H1 (cell line): ENCODE measurements around the gene C1orf21. TPM values are rescaled to one million over a fixed set of nuclear protein-coding genes. Genes with fewer than 3 reads are reported as not detected.

ENCODE experiments used
- CTCF ChIA-PET: fragments of 300-600 bp; sonication (Branson Sonifier 250); formaldehyde crosslinking; loops from one replicate; lab custom pipeline; 2021; ENCODE audit not compliant: partially characterized antibody; lab: Charles Lee
- POLR2A ChIA-PET: fragments of 300-600 bp; sonication (Branson Sonifier 250); formaldehyde crosslinking; loops from one replicate; lab custom pipeline; 2021; ENCODE audit warnings: inconsistent platforms; ENCODE audit not compliant: partially characterized antibody; lab: Charles Lee
- DNase-seq, 2 experiments: peaks; one replicate each; pipeline versions ENCODE4 v3.0.0 to v3.0.0-alpha.2; 2010 to 2022; ENCODE audit warnings: low spot score in 2 of 2, low read depth in 1 of 2, mixed read lengths in 1 of 2
- FAIRE-seq: peaks from 2 replicates; lab custom pipeline; 2011; peaks lifted over from hg19 to GRCh38; lab: Jason Lieb, UNC
- H2AFZ ChIP-seq: 2 replicates; pipeline ENCODE4 v1.8.1; 2012; ENCODE audit warnings: low read length, inconsistent platforms
- H2AK5ac ChIP-seq: 2 replicates; pipeline ENCODE4 v1.6.1; 2013; ENCODE audit warnings: low read depth, low read length
- H2BK120ac ChIP-seq: replicated peaks from 2 replicates; pipeline ENCODE3; 2013; ENCODE audit warnings: low read depth, low read length, inconsistent platforms
- H2BK12ac ChIP-seq: 2 replicates; pipeline ENCODE4 v1.6.1; 2013; ENCODE audit warnings: low read depth, low read length
- H2BK15ac ChIP-seq: 2 replicates; pipeline ENCODE4 v1.6.1; 2013; ENCODE audit warnings: low read length
- H2BK20ac ChIP-seq: 2 replicates; pipeline ENCODE4 v1.6.1; 2013; ENCODE audit warnings: low read length
- H2BK5ac ChIP-seq: 2 replicates; pipeline ENCODE4 v1.6.1; 2013; ENCODE audit warnings: low read depth, low read length
- H3K14ac ChIP-seq: 2 replicates; pipeline ENCODE4 v1.6.1; 2013; ENCODE audit warnings: inconsistent platforms; ENCODE audit not compliant: insufficient read length
- H3K18ac ChIP-seq: 2 replicates; pipeline ENCODE4 v1.6.1; 2013; ENCODE audit warnings: low read length; ENCODE audit errors: extremely low read depth
- H3K23ac ChIP-seq: 2 replicates; pipeline ENCODE4 v1.6.1; 2013; ENCODE audit warnings: inconsistent platforms; ENCODE audit not compliant: insufficient read length
- H3K23me2 ChIP-seq: 2 replicates; pipeline ENCODE4 v1.6.1; 2013; ENCODE audit warnings: low read depth, low read length
- H3K27ac ChIP-seq: 2 replicates; pipeline ENCODE4 v1.6.1; 2011; ENCODE audit warnings: low read depth, low read length, inconsistent platforms
- H3K27me3 ChIP-seq, 4 experiments: replicated peaks in 1 of 4; 1 replicate in 1 of 4; 2 replicates in 3 of 4; pipeline versions ENCODE4 v1.6.1 to v1.8.1; 2011 to 2013; ENCODE audit warnings: low read length in 3 of 4, mild to moderate bottlenecking in 3 of 4, inconsistent platforms in 2 of 4, mixed read lengths in 2 of 4, moderate library complexity in 1 of 4; ENCODE audit not compliant: control insufficient read depth in 3 of 4, insufficient read depth in 3 of 4; ENCODE audit errors: extremely low read depth in 1 of 4
- H3K36me3 ChIP-seq, 4 experiments: 2 replicates each; pipeline versions ENCODE4 v1.6.1 to v1.8.1; 2011 to 2013; ENCODE audit warnings: mild to moderate bottlenecking in 4 of 4, low read length in 3 of 4, moderate library complexity in 2 of 4, control low read depth in 1 of 4, inconsistent platforms in 1 of 4; ENCODE audit not compliant: insufficient read depth in 4 of 4, control insufficient read depth in 2 of 4
- H3K4ac ChIP-seq: replicated peaks from 2 replicates; pipeline ENCODE3; 2013; ENCODE audit warnings: low read length, low read depth, mixed read lengths, inconsistent platforms; ENCODE audit not compliant: insufficient read length
- H3K4me1 ChIP-seq, 4 experiments: replicated peaks in 1 of 4; 1 replicate in 1 of 4; 2 replicates in 3 of 4; pipeline versions ENCODE4 v1.6.1 to v1.8.1; 2011 to 2013; ENCODE audit warnings: low read length in 3 of 4, inconsistent platforms in 2 of 4, mixed read lengths in 1 of 4; ENCODE audit not compliant: insufficient read depth in 4 of 4, control insufficient read depth in 3 of 4
- H3K4me2 ChIP-seq, 2 experiments: 2 replicates each; pipeline versions ENCODE4 v1.6.1 to v1.8.1; 2011 to 2013; ENCODE audit warnings: low read depth in 2 of 2, low read length in 2 of 2, control low read depth in 1 of 2, inconsistent platforms in 1 of 2, mild to moderate bottlenecking in 1 of 2; ENCODE audit not compliant: insufficient read depth in 1 of 2
- H3K4me3 ChIP-seq, 4 experiments: fragments of 200-600, 300-600 bp in 1 of 4; sonication (generic), shearing (Covaris generic), sonication (Bioruptor Twin) in 1 of 4; 2 replicates each; pipeline versions ENCODE4 v1.5.1 to v1.8.1; 2011 to 2016; ENCODE audit warnings: low read length in 4 of 4, low read depth in 3 of 4, control low read depth in 2 of 4, inconsistent platforms in 2 of 4, mild to moderate bottlenecking in 2 of 4, mixed read lengths in 1 of 4, moderate library complexity in 1 of 4; ENCODE audit not compliant: insufficient read depth in 2 of 4; ENCODE audit errors: extremely low read depth in 1 of 4
- H3K56ac ChIP-seq: replicated peaks from 2 replicates; pipeline ENCODE3; 2013; ENCODE audit warnings: low read depth, mild to moderate bottlenecking, mixed read lengths, low read length, inconsistent platforms; ENCODE audit not compliant: insufficient read length
- H3K79me1 ChIP-seq: 2 replicates; pipeline ENCODE4 v1.6.1; 2013; ENCODE audit warnings: low read depth, low read length, control low read depth
- H3K79me2 ChIP-seq, 2 experiments: 2 replicates each; pipeline versions ENCODE4 v1.6.1 to v1.8.1; 2012 to 2013; ENCODE audit warnings: low read length in 2 of 2, mild to moderate bottlenecking in 2 of 2, inconsistent platforms in 1 of 2; ENCODE audit not compliant: insufficient read depth in 2 of 2, control insufficient read depth in 1 of 2
- H3K9ac ChIP-seq, 4 experiments: replicated peaks in 1 of 4; 1 replicate in 1 of 4; 2 replicates in 3 of 4; pipeline versions ENCODE4 v1.6.1 to v1.8.1; 2011 to 2013; ENCODE audit warnings: low read depth in 3 of 4, low read length in 3 of 4, control low read depth in 2 of 4, mild to moderate bottlenecking in 2 of 4, moderate library complexity in 2 of 4, inconsistent platforms in 1 of 4; ENCODE audit errors: extremely low read depth in 1 of 4
- H3K9me3 ChIP-seq, 2 experiments: 2 replicates each; pipeline versions ENCODE4 v1.6.1 to v1.8.1; 2012 to 2013; ENCODE audit warnings: mild to moderate bottlenecking in 2 of 2, moderate library complexity in 2 of 2, control low read depth in 1 of 2, inconsistent platforms in 1 of 2, low read depth in 1 of 2, low read length in 1 of 2, mixed read lengths in 1 of 2; ENCODE audit not compliant: insufficient read depth in 2 of 2
- H4K20me1 ChIP-seq, 2 experiments: replicated peaks in 1 of 2; 2 replicates each; pipeline versions ENCODE3 to v1.8.1; 2011 to 2013; ENCODE audit warnings: inconsistent platforms in 2 of 2, low read length in 2 of 2, mild to moderate bottlenecking in 1 of 2; ENCODE audit not compliant: insufficient read depth in 2 of 2, control insufficient read depth in 1 of 2
- H4K5ac ChIP-seq: 2 replicates; pipeline ENCODE4 v1.6.1; 2013; ENCODE audit warnings: low read length, low read depth, mixed read lengths, inconsistent platforms; ENCODE audit not compliant: insufficient read length
- H4K8ac ChIP-seq: 2 replicates; pipeline ENCODE4 v1.8.0; 2013; ENCODE audit warnings: mild to moderate bottlenecking, moderate library complexity, low read length, inconsistent platforms; ENCODE audit not compliant: insufficient read depth; ENCODE audit errors: extremely low read depth
- H4K91ac ChIP-seq: replicated peaks from 2 replicates; pipeline ENCODE3; 2013; ENCODE audit warnings: low read length, mixed read lengths, inconsistent platforms; ENCODE audit not compliant: insufficient read length
- CTBP2 ChIP-seq: IDR thresholded peaks from 2 replicates; pipeline ENCODE4 v1.7.0; 2011; ENCODE audit warnings: borderline replicate concordance, mild to moderate bottlenecking, moderate library complexity, mixed read lengths, low read length; ENCODE audit not compliant: insufficient read depth, insufficient read length
- KDM4A ChIP-seq: IDR thresholded peaks from one replicate; pipeline ENCODE4 v1.7.1; 2012; ENCODE audit warnings: low read depth, mild to moderate bottlenecking, moderate library complexity, low read length, inconsistent platforms; ENCODE audit not compliant: severe bottlenecking
- RAD21 ChIP-seq, 2 experiments: IDR thresholded peaks in 1 of 2; conservative IDR thresholded peaks in 1 of 2; 2 replicates each; pipeline ENCODE4 v1.6.1; 2011; ENCODE audit warnings: low read depth in 2 of 2, low read length in 2 of 2, improper control_type of control experiment in 1 of 2, inconsistent platforms in 1 of 2, mild to moderate bottlenecking in 1 of 2, moderate library complexity in 1 of 2
- SAP30 ChIP-seq: fragments of 300-600 bp; sonication (generic); IDR thresholded peaks from 2 replicates; pipeline ENCODE4 v1.7.1; 2012; ENCODE audit warnings: low read length, moderate library complexity, mild to moderate bottlenecking, inconsistent platforms; ENCODE audit not compliant: insufficient read depth, insufficient replicate concordance
- WGBS, 2 experiments: shearing (Covaris generic) in 1 of 2; methylation state at CpG; one replicate each; pipeline versions ENCODE4 v1.1.6 to v1.1.7; 2013 to 2015; ENCODE audit warnings: low lambda C conversion rate in 2 of 2, mixed read lengths in 2 of 2, inconsistent platforms in 1 of 2, low coverage in 1 of 2, missing lambda C conversion rate in 1 of 2; ENCODE audit not compliant: insufficient replicate concordance in 2 of 2, insufficient coverage in 1 of 2, insufficient read length in 1 of 2; ENCODE audit errors: extremely low coverage in 1 of 2, missing lambda C conversion rate in 1 of 2; 5-methylcytosine and 5-hydroxymethylcytosine counted together
- polyA plus RNA-seq, 7 experiments: library from polyadenylated mRNA; depleted of rRNA in 3 of 7; stranded (reverse) in 5 of 7; unstranded in 2 of 7; fragments of >200 nt in 5 of 7; fragments of 200-250 nt in 2 of 7; gene quantifications; 1 replicate in 5 of 7; 2 replicates in 1 of 7; 4 replicates in 1 of 7; pipeline versions ENCODE4 v1.2.1 to v1.2.3, GENCODE V29; 2011 to 2013; ENCODE audit warnings: missing spikeins in 2 of 7, mixed read lengths in 2 of 7
- total RNA-seq: library from RNA; stranded (reverse); fragmentation: NEBNext Ultra II Directional; extraction: Animal tissue kit (Norgen Biotek cat#: 25700); gene quantifications from 2 replicates; pipeline ENCODE4 v1.2.1, GENCODE V29; 2021

Gene C1orf21
- total and polyA plus RNA-seq, 2 of the 8 experiments (the other 6 are each of a cell fraction or from before 2014, with no cell fraction given), result 16.6 to 51.0 TPM

DNA sequence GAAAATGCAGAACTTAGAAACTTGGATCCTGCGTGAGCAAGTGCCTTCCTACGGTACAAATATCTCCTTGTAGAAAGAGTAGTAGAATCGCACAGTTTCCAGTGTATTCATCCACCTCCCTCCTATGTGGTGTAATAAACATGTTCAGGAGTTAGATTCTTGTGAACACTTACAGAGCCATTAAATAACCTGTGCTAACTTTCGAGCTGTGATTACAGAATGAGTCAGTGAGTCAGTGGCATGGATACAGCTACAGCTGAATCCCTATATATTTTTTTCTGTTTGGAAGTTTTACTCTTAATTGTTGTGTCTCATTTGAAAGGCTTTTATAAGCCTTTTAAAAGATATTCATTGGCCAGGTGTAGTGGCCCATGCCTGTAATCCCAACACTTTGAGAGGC is 219.1 kb downstream of the C1orf21 start:
- no peak for FAIRE-seq
- ChIA-PET POLR2A (no interaction called here), CTCF (interaction anchor here (0.7 kb wide), 1 partner anchor 85 kb away, joined by 3 read pairs; no protein-coding TSS in a partner anchor)

More for the DNA sequence above, 219.1 kb downstream of the C1orf21 start:
- Histone ChIP-seq H3K4ac (no peak overlapping the region), H3K56ac (no peak overlapping the region), H2BK20ac (no peak overlapping the region), H3K27ac (no peak overlapping the region), H3K14ac (no peak overlapping the region), H3K4me2 (no peak overlapping the region), H2AK5ac (no peak overlapping the region), H3K4me1 (peaks cover 0 to 7% (median 2%) of the 10 kb centered on the region in 4 experiments; a peak in 2 of 7 replicates), H4K5ac (no peak overlapping the region), H2BK15ac (no peak overlapping the region), H3K79me1 (no peaks in the 10 kb centered on the region), H4K91ac (no peak overlapping the region), H3K79me2 (no peaks in the 10 kb centered on the region), H3K4me3 (no peak overlapping the region), H4K20me1 (no peaks in the 10 kb centered on the region), H3K18ac (no peak overlapping the region), H3K23ac (no peak overlapping the region), H3K36me3 (no peaks in the 10 kb centered on the region; a peak in 2 of 8 replicates), H2AFZ (no peak overlapping the region), H2BK12ac (no peak overlapping the region), H3K9me3 (no peaks in the 10 kb centered on the region), H3K23me2 (no peaks in the 10 kb centered on the region), H4K8ac (no peak overlapping the region), H3K27me3 (no peaks in the 10 kb centered on the region), H2BK120ac (no peak overlapping the region), H3K9ac (no peak overlapping the region), H2BK5ac (no peak overlapping the region)
- DNase-seq, result no peak
- TF ChIP-seq CTBP2, result no peak
- no peak for TF ChIP-seq KDM4A
- no peak for TF ChIP-seq SAP30
- TF ChIP-seq RAD21 (IDR thresholded peaks at IDR 0.05 in 1 of 2, conservative IDR thresholded peaks at IDR 0.05 in 1 of 2; ENCODE audit: low read depth in 2 of 2, low read length in 2 of 2), result no peak
- WGBS, 2 experiments, result 91% methylated on average over 4 of the region's 4 CpGs; no CpG with 5 or more reads in 1 of the 2 experiments
